Stimulated activated CD8-positive, alpha-beta memory T cell treated with anti-CD3 and anti-CD28 coated beads, Interleukin-4, amount 100 ng/mL, for 1 hour (primary cell): ENCODE results near the gene EFL1.
"Not testable (repeated sequence)": the region's sequence is repeated elsewhere in the genome, so short reads cannot be mapped to it uniquely, and the experiment has no call there.

ENCODE experiments used
- DNase-seq, 2 donors: peaks; one replicate each; pipeline ENCODE4 v3.0.0-alpha.2; 2020; ENCODE audit warnings: low read depth in 2 of 2, low spot score in 1 of 2

EFL1 gene

DNA sequence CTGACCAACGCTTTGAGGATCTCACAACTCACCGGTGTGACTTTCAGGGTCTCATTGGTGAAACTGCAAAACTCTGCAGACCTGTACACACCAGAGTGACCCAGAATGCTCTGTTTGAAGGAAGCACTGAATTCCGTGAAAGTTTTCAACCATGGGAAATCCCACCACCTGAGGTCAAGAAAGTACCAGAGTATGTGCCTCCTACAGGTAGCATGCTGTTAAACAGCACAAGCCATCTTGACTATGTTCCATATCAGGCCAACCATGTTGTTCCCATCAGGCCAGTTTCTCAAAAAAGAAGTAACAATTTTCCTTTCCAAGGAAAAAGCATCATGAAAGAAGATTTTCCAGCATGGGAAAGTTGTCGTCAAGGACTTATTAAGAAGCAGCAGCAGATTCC is 19.9 kb upstream of the EFL1 start:
- not testable (repeated sequence) for DNase-seq

GRCh38 chr15:82281276-82281675 is 18.7 kb upstream of the EFL1 start:
- DNase-seq, result not testable (repeated sequence)

- DNase-seq, result no peak
Observed at GRCh38 chr15:82275410-82275809, 12.9 kb upstream of the EFL1 start.

GRCh38 chr15:82272154-82272553 is 9.6 kb upstream of the EFL1 start:
- no peak for DNase-seq

DNA sequence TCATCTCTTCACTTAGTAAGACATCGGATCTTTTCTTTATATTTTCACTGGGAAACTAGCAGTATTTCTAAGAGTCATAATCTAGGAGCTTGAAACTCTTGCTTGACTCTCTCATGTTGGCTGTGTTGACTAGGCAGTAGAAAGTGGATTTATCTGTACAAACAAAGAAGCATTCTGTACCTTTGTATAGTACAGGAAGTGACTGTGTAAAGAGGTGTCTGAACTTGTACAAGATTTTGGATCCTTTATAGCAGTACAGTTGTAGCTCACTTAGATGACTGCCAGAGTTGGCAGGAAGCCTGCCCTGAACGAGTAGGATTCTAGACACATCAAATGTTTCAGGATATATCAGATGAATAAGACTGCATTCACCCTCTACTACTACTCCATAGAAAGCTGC is 5.9 kb upstream of the EFL1 start:
- DNase-seq, result not testable (repeated sequence)

DNA sequence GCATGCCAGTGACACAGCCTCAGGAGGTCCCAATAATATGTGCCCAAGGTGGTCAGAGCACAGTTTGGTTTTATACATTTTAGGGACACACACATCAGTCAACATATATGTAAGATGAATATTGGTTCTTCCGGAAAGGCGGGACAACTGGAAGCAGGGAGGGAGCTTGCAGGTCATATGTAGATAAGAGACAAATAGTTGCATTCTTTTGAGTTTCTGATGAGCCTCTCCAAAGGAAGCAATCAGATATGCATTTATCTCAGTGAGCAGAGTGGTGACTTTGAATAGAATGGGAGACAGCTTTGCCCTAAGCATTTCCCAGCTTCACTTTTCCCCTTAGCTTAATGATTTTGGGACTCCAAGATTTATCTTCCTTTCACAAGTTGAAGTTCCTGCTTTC is 4.6 kb upstream of the EFL1 start:
- not testable (repeated sequence) for DNase-seq

DNA sequence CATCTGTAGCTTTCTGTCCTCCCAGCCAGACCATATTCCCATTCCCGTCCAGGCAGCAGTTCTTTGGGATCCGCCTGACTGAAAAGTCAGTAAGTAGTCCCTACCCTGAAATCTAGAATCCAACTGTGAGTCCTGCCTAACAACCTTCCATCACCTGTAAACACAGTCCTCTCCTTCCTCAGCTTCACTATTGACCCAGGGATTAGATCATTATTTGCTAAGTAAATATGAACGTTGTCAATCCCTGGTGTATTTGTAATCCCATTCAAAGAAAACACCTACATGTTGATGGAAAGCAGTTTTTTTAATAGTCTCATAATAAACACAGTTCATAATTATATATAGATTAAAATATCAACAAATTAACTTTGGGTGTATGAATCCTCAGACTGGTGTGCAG is 816 bp upstream of the EFL1 start:
- no peak for DNase-seq

DNA sequence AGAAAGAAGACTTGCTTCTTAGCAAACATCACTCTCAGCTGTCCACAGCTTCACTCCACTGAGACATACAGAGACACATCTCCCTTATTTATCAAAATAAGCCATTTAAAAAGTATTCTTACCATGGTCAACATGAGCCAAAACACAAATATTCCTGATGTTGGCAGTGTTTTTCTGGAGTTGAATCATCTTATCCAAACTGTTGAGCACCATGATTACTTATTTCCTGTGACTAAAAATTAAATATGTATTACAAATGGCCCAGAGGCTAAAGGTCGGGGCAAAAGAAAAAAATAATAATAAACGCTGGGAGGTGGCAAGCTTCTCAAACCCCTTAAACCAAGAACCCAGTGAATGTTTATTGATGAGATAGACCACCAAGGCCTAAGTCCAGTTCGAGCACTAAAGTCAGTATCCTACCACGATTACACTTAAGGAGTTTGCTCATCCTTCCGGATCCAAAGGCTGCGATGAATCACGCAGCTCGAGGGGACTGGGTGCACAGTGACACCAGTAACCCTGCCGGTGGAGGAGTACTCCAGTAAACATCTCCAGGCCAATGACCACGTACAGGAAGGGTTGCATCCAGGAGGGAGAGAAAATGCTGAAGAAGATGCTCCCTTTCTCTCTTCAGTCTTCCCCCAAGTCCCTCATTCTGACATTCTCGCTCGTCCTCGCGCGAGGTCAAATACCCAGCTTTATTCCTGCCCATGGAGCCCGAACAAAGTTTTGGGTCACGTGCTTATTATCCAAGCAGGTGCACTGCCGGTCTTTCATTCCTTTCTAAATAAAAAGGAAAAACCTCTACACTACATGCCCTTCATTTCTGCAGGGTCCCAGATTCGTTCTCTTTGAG is 740 bp downstream of the EFL1 start:
- DNase-seq, result not testable (repeated sequence)

DNA sequence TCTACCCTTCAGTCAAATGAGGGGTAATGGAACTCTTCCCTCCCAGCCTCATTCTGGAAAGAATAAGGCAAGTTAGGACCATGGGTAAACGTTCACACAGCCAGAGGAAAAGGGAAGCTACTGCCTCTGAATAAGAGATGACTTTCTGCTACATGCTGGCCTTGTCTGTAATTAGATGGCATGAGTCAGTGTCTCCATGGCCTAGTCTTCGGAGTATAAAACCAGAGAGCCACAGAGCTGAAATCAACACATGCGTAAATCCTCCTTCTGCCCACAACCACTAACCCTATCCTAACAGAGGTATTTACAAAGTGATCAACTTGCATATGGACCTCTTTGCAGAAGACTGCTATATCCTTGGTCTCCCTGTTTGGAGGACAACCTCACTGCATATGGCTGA is 14.3 kb downstream of the EFL1 start:
- DNase-seq, result not testable (repeated sequence)

GRCh38 chr15:82245956-82246355 is 16.6 kb downstream of the EFL1 start:
- DNase-seq, result not testable (repeated sequence)

DNA sequence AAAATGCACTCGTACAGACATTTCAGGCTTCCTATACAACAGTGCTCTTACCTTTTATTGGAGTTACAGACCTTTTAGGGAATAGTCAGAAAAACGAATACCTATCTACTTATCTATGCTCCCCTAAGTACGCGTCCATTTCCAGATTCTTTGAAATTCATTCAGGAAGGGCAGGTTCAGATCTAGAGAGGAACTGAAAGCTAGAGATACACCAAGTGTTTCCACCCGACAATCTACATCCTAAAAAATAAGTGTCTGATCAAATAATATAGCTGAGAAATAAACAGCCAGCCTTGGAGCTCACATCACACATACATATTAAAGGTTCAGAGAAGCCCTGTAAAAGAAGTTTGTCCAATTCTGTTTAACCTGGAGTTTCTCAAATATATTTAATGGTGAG is 18.9 kb downstream of the EFL1 start:
- not testable (repeated sequence) for DNase-seq

DNA sequence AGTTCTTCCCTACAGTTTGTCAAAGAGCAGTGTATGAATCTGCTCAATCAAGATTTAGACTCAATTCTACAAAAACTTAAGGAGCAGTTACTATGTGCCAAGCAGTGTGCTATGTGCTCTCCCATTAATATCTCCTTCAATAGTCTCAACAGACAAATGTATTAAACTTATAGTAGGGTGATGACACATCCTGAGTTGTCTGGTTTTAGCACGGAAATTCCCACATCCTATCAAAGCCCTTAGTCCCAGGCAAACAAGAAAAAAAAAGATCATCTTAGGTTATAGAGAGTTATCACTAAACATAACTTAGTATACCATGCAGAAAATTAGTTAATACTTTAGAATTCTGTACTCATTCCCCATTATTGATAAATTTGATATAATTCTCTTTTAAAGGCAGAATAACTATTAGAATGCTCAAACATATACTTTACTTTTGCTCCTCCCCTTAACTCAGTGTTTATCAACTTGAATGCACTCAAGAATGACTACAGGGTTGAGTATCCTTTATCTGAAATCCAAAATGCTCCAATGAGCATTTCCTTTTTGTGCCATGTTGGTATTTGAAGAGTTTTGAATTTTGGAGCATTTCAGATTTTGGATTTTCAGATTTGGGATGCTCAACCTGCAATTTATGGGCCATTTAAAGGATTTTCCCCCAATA is 20.6 kb downstream of the EFL1 start:
- not testable (repeated sequence) for DNase-seq

GRCh38 chr15:82239685-82240391 is 22.7 kb downstream of the EFL1 start:
- DNase-seq, result no peak

DNA sequence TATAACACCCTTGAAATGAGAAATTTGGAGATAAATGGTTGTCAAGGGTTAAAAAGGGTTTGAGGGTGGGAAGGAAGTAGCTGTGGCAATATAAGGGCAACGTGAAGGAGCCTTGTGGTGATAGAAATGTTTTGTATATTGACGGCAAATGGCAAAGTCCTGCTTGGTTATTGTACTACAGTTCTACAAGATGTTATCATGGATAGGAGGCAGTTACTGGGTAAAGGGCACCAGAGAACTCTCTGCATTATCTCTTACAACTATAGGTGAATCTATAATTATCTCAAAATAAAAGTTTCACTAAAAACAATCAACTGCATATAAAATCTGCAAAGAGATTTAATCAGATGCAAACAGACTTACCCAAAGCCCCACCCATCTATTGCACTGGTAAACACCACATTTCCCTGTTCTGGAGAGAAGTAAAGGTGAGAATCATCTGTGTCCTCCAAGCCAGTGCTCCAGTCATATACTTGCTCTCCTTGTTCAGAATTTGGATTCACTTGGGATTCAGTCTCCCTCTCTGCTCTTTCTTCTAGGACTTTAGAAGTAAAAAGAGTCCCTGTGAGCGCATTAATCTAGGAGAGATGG is 24.5 kb downstream of the EFL1 start:
- DNase-seq, result not testable (repeated sequence)

DNA sequence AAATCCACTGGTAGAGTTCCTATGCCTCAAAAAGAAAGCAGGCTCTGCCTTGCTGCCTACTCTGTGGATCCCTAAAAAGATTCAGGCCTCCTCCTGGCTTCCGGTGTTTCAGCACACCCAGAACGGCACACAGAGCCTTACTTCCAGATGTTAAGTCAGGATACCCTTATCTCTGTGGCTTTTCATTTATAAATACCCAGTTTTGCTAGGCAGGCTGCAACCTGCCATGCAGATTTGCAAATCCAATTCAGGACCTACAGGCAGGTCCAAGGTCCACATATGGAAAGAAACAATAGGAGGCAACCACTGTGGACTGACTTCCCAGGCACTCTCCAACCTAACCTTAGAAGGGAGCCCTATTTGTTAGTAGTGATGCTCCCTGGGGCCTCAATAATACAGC is 30.7 kb downstream of the EFL1 start:
- no peak for DNase-seq

DNA sequence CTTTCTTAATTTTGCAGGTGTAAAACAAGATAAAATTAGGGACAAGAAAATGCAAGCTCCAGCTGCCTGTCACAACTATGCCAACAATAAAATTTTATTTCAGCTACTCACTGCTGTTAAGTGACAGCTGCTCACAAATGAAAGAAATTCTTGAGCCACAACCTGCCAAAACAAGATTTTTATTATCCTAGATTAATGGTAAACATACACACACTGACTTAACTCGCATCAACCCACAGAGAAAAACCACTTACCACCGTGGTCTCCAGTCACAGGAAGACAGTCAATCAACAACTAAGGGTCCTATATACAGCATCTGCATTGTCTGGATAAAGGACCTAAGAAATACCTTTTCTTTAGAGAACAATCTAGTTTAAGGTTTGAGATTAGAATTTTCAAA is 31.3 kb downstream of the EFL1 start:
- no peak for DNase-seq

DNA sequence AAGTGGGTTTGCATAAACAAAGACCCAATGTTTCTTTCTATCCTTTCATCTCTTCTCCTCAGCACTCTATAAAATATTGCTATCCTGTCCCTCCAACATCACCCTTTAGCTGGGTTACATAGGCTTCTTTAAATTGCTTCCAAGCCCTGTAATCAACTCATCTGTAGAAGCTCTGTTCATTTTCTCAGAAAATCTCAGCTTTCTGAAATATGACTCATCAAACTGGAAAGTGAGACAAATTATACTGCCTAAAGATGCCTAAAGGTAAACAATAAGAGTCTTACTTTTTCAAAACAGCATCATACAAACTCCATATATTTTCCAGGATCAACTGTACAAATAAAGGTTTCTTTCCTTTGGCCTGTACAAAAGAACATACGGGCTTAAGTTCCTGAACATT is 33.8 kb downstream of the EFL1 start:
- DNase-seq, result no peak

DNA sequence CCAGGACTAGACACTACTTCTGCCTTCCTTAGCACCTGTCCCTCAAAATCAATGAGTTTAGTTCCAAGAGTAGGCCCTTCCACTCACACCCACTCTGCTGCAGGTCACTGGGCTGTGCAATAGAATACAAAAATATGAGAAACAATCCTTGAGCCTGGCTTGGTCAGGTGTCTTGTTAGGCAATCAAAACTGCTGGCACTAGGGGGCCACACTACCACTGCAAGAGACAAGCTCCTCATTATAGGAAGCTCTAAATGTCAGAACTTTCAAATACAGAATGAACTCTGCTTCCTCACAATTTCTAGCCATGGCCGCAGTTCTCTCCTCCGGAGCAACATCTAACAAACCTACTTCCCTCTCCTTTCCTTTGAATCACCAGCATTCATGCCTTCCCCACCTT is 41.0 kb downstream of the EFL1 start:
- not testable (repeated sequence) for DNase-seq

GRCh38 chr15:82216092-82216491 is 46.4 kb downstream of the EFL1 start:
- DNase-seq, result not testable (repeated sequence)

GRCh38 chr15:82212201-82212600 is 50.3 kb downstream of the EFL1 start:
- DNase-seq, result not testable (repeated sequence)

GRCh38 chr15:82210066-82210597 is 52.4 kb downstream of the EFL1 start:
- not testable (repeated sequence) for DNase-seq
